Fibroblast of lung (primary cell): ENCODE measurements around the gene SPDYE18. TPM values are rescaled to one million over a fixed set of nuclear protein-coding genes. Genes with fewer than 3 reads are reported as not detected.
"Not testable (repeated sequence)": the region's sequence is repeated elsewhere in the genome, so short reads cannot be mapped to it uniquely, and the experiment has no call there.

ENCODE experiments used
- DNase-seq, 2 donors: peaks; one replicate each; pipeline versions ENCODE4 v3.0.0 to v3.0.0-alpha.2; 2010; ENCODE audit warnings: low read depth in 2 of 2
- H2AFZ ChIP-seq: 2 replicates; pipeline ENCODE4 v1.5.1; 2012; ENCODE audit warnings: low read length, control low read depth, inconsistent platforms
- H3K27ac ChIP-seq: 2 replicates; pipeline ENCODE4 v1.5.1; 2011; ENCODE audit warnings: low read length, control low read depth; ENCODE audit not compliant: insufficient read depth
- H3K27me3 ChIP-seq: 2 replicates; pipeline ENCODE4 v1.5.1; 2011; ENCODE audit warnings: mild to moderate bottlenecking, low read length; ENCODE audit not compliant: control insufficient read depth, insufficient read depth
- H3K36me3 ChIP-seq: 2 replicates; pipeline ENCODE4 v1.5.1; 2011; ENCODE audit warnings: low read length; ENCODE audit not compliant: control insufficient read depth, insufficient read depth
- H3K4me1 ChIP-seq: 2 replicates; pipeline ENCODE4 v1.5.1; 2011; ENCODE audit warnings: low read length; ENCODE audit not compliant: control insufficient read depth, insufficient read depth; ENCODE audit errors: extremely low read depth
- H3K4me2 ChIP-seq: 2 replicates; pipeline ENCODE4 v1.5.1; 2011; ENCODE audit warnings: low read length, control low read depth; ENCODE audit not compliant: insufficient read depth; ENCODE audit errors: extremely low read depth
- H3K4me3 ChIP-seq, 4 experiments: fragments of 200-600 bp in 1 of 4; sonication (generic) in 1 of 4; replicated peaks in 1 of 4; 2 replicates each; pipeline ENCODE4 v1.5.1; 2011 to 2016; ENCODE audit warnings: low read length in 4 of 4, low read depth in 3 of 4, mild to moderate bottlenecking in 3 of 4, control low read depth in 2 of 4, inconsistent platforms in 1 of 4, mixed read lengths in 1 of 4; ENCODE audit not compliant: insufficient read depth in 1 of 4; ENCODE audit errors: control extremely low read depth in 1 of 4
- H3K79me2 ChIP-seq: 2 replicates; pipeline ENCODE4 v1.5.1; 2012; ENCODE audit warnings: mild to moderate bottlenecking, low read length, inconsistent platforms; ENCODE audit not compliant: control insufficient read depth, insufficient read depth
- H3K9ac ChIP-seq: 2 replicates; pipeline ENCODE4 v1.5.1; 2011; ENCODE audit warnings: mild to moderate bottlenecking, low read length, control low read depth; ENCODE audit not compliant: insufficient read depth
- H3K9me3 ChIP-seq: 2 replicates; pipeline ENCODE4 v1.5.1; 2012; ENCODE audit warnings: low read depth, low read length; ENCODE audit not compliant: control insufficient read depth, insufficient read depth
- H4K20me1 ChIP-seq: 2 replicates; pipeline ENCODE4 v1.5.1; 2011; ENCODE audit warnings: low read length; ENCODE audit not compliant: control insufficient read depth, insufficient read depth; ENCODE audit errors: extremely low read depth
- polyA plus RNA-seq, 2 donors: library from polyadenylated mRNA; depleted of rRNA in 1 of 2; stranded (reverse) in 1 of 2; unstranded in 1 of 2; fragments of >200 nt; gene quantifications; 2 replicates each; pipeline ENCODE4 v1.2.1, GENCODE V29; 2011 to 2012; ENCODE audit warnings: missing spikeins in 1 of 2
- total RNA-seq: library from RNA; depleted of rRNA; stranded (reverse); fragments of >200 nt; gene quantifications from 2 replicates; pipeline ENCODE4 v1.2.1, GENCODE V29; 2014

SPDYE18 gene
- total and polyA plus RNA-seq, 2 donors (not counting 1 experiment from before 2014, with no cell fraction given), result 0.11 to 0.50 TPM

GRCh38 chr7:77006127-77007110, 55.9 kb downstream of the SPDYE18 start:
- H3K36me3 ChIP-seq, H4K20me1 ChIP-seq, H3K9me3 ChIP-seq, H3K27ac ChIP-seq, H3K4me2 ChIP-seq, H3K9ac ChIP-seq, H3K79me2 ChIP-seq, H3K27me3 ChIP-seq, H3K4me1 ChIP-seq, H3K4me3 ChIP-seq, DNase-seq, H2AFZ ChIP-seq: not testable (repeated sequence)

- not testable (repeated sequence) for H3K9ac ChIP-seq, DNase-seq, H3K27ac ChIP-seq, H3K9me3 ChIP-seq, H2AFZ ChIP-seq, H3K36me3 ChIP-seq, H4K20me1 ChIP-seq, H3K79me2 ChIP-seq, H3K4me2 ChIP-seq, H3K4me3 ChIP-seq, H3K4me1 ChIP-seq, H3K27me3 ChIP-seq
Measured at GRCh38 chr7:77005461-77006057, 56.8 kb downstream of the SPDYE18 start.

GRCh38 chr7:77004151-77004550, 58.2 kb downstream of the SPDYE18 start:
- H3K27me3 ChIP-seq, H3K36me3 ChIP-seq, H3K9me3 ChIP-seq, H3K4me3 ChIP-seq, H3K4me1 ChIP-seq, H3K9ac ChIP-seq, H3K79me2 ChIP-seq, H3K27ac ChIP-seq, H4K20me1 ChIP-seq, H3K4me2 ChIP-seq, DNase-seq, H2AFZ ChIP-seq: not testable (repeated sequence)

GRCh38 chr7:77003241-77003640, 59.1 kb downstream of the SPDYE18 start:
- not testable (repeated sequence) for H3K9ac ChIP-seq, H3K4me1 ChIP-seq, H3K27ac ChIP-seq, H2AFZ ChIP-seq, H3K79me2 ChIP-seq, H3K27me3 ChIP-seq, H3K9me3 ChIP-seq, H3K4me3 ChIP-seq, H3K4me2 ChIP-seq, H3K36me3 ChIP-seq, H4K20me1 ChIP-seq, DNase-seq

- not testable (repeated sequence) for H3K79me2 ChIP-seq, H4K20me1 ChIP-seq, H3K27ac ChIP-seq, H3K9me3 ChIP-seq, H3K4me2 ChIP-seq, H3K4me1 ChIP-seq, H3K36me3 ChIP-seq, DNase-seq, H3K9ac ChIP-seq, H2AFZ ChIP-seq, H3K4me3 ChIP-seq, H3K27me3 ChIP-seq
Measured at GRCh38 chr7:77002678-77003233, 59.6 kb downstream of the SPDYE18 start.

GRCh38 chr7:77002104-77002503, 60.3 kb downstream of the SPDYE18 start:
- not testable (repeated sequence) for H3K27me3 ChIP-seq, H3K4me1 ChIP-seq, DNase-seq

More at GRCh38 chr7:77002104-77002503, 60.3 kb downstream of the SPDYE18 start:
- not testable (repeated sequence) for H2AFZ ChIP-seq, H3K9me3 ChIP-seq, H3K79me2 ChIP-seq, H3K4me3 ChIP-seq, H3K27ac ChIP-seq, H3K9ac ChIP-seq, H3K4me2 ChIP-seq, H3K36me3 ChIP-seq, H4K20me1 ChIP-seq
